Gastroesophageal sphincter (tissue), 4 donors: Measurements from ENCODE around the gene SPCS2. TPM values are rescaled to one million over a fixed set of nuclear protein-coding genes. Genes with fewer than 3 reads are reported as not detected.

Source experiments
- ATAC-seq: fragments of 150-250 bp; one replicate; pipeline ENCODE4 v1.9.1; 2016; ENCODE audit warnings: mild to moderate bottlenecking, moderate library complexity
- H3K27ac ChIP-seq, 4 donors: fragments of 200-600 bp; sonication (generic) in 3 of 4; 1 replicate in 3 of 4; 2 replicates in 1 of 4; pipeline ENCODE4 v1.5.1; 2016 to 2019
- H3K27me3 ChIP-seq: fragments of 200-600 bp; sonication (generic); one replicate; pipeline ENCODE4 v1.5.1; 2019
- H3K36me3 ChIP-seq, 2 donors: fragments of 200-600 bp; sonication (generic); one replicate each; pipeline ENCODE4 v1.5.1; 2019; ENCODE audit warnings: control low read depth in 1 of 2
- H3K4me1 ChIP-seq, 3 donors: fragments of 200-600 bp; sonication (generic); 1 replicate in 2 of 3; 2 replicates in 1 of 3; pipeline ENCODE4 v1.5.1; 2016 to 2019; ENCODE audit warnings: control low read depth in 2 of 3
- H3K4me3 ChIP-seq, 2 donors: fragments of 200-600 bp; sonication (generic); one replicate each; pipeline ENCODE4 v1.5.1; 2019; ENCODE audit warnings: mild to moderate bottlenecking in 1 of 2, moderate library complexity in 1 of 2
- H3K9me3 ChIP-seq, 3 donors: fragments of 200-600 bp; sonication (generic); one replicate each; pipeline ENCODE4 v1.5.1; 2017 to 2019; ENCODE audit warnings: control low read depth in 2 of 3
- EP300 ChIP-seq: sonication (generic); formaldehyde crosslinking; IDR thresholded peaks from one replicate; pipeline ENCODE4 v1.6.1; 2017; ENCODE audit warnings: antibody characterized with exemption, mild to moderate bottlenecking
- POLR2A ChIP-seq, 2 donors: fragments of 450-650 bp; IDR thresholded peaks; one replicate each; pipeline ENCODE4 v1.6.1; 2017; ENCODE audit warnings: antibody characterized with exemption in 2 of 2, mild to moderate bottlenecking in 2 of 2, moderate library complexity in 1 of 2
- POLR2AphosphoS5 ChIP-seq: sonication (generic); formaldehyde crosslinking; IDR thresholded peaks from one replicate; pipeline ENCODE4 v1.6.1; 2017; ENCODE audit warnings: antibody characterized with exemption
- WGBS, 2 donors: methylation state at CpG; one replicate each; pipeline ENCODE4 v1.1.5; 2018; ENCODE audit warnings: low coverage in 1 of 2; 5-methylcytosine and 5-hydroxymethylcytosine counted together
- total RNA-seq, 4 donors: library from RNA; depleted of rRNA; stranded (reverse); fragments of >200 nt; gene quantifications; one replicate each; pipeline ENCODE4 v1.1.0, GENCODE V29; 2016
- TF ChIP-seq, protein P1 (sequence below), 4 experiments: fragments of 200-600 bp in 2 of 4; fragments of 450-650 bp in 2 of 4; sonication (generic) in 1 of 4; IDR thresholded peaks; one replicate each; pipeline ENCODE4 v1.5.1; 2017 to 2019; ENCODE audit warnings: antibody characterized with exemption in 4 of 4, mild to moderate bottlenecking in 2 of 4, moderate library complexity in 2 of 4

Gene SPCS2
- total RNA-seq, 4 donors from 2014 or later, result 27.2 to 49.5 (median 37.0) TPM

DNA sequence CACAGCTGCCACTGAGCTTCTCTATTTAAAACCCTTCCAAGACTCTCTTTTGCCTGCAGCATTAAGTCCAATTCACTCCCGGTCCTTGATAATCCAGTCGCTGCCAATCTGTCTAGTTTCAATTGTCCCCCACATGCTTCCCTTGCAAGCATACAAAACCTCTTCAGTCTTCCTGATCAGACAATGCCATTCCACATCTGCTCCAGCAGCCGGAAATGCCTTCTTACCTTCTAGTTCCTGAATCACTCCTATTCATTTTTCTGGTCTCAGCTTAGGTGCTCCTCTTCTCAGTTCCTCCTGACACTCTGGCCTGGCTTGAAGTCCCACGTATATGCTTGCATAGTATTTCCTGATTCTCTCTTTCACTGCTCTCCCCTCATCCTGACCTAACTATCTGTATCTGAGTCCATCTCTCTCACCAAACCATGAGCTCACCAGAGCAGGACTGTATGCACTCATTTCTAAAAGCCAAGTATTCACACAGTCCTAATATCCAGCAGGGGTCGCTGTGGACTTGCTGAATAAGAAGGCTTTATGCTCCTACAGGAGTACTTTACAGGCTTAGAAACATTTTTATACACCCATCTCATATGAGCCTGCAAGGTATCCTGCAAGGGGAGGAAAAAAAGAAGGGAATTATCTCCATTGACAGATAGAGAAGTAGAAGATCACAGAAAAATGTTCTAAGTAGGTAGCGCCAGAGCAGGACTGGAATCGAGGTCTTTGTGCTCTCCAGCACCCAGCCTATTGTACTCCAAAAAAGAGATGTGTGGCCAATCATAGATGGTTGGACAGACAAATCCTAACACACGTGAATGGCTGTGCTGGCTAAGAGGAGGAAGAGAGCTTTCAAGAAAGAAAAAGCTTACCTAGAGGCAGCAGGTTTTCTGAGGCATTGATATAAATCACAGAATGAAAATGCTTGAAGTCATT is 19.4 kb upstream of the SPCS2 start:
- no peaks in the 10 kb centered on the region for H3K27me3 ChIP-seq
- H3K9me3 ChIP-seq, result no peaks in the 10 kb centered on the region
- TF ChIP-seq, protein P1, sequence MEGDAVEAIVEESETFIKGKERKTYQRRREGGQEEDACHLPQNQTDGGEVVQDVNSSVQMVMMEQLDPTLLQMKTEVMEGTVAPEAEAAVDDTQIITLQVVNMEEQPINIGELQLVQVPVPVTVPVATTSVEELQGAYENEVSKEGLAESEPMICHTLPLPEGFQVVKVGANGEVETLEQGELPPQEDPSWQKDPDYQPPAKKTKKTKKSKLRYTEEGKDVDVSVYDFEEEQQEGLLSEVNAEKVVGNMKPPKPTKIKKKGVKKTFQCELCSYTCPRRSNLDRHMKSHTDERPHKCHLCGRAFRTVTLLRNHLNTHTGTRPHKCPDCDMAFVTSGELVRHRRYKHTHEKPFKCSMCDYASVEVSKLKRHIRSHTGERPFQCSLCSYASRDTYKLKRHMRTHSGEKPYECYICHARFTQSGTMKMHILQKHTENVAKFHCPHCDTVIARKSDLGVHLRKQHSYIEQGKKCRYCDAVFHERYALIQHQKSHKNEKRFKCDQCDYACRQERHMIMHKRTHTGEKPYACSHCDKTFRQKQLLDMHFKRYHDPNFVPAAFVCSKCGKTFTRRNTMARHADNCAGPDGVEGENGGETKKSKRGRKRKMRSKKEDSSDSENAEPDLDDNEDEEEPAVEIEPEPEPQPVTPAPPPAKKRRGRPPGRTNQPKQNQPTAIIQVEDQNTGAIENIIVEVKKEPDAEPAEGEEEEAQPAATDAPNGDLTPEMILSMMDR (IDR thresholded peaks at IDR 0.05), result peak; percentile 71 to 86 (median 79)
- no peak for TF ChIP-seq POLR2A (IDR thresholded peaks at IDR 0.05)
- no peak overlapping the region for H3K27ac ChIP-seq
- H3K4me3 ChIP-seq, result no peak overlapping the region
- ATAC-seq, result peak; percentile 79
- H3K36me3 ChIP-seq, result peaks cover 0 to 75% of the 10 kb centered on the region in 2 donors
- H3K4me1 ChIP-seq, result no peaks in the 10 kb centered on the region
- 45 to 57% methylated on average over 7 to 8 of the region's 8 CpGs for WGBS, 2 donors

DNA sequence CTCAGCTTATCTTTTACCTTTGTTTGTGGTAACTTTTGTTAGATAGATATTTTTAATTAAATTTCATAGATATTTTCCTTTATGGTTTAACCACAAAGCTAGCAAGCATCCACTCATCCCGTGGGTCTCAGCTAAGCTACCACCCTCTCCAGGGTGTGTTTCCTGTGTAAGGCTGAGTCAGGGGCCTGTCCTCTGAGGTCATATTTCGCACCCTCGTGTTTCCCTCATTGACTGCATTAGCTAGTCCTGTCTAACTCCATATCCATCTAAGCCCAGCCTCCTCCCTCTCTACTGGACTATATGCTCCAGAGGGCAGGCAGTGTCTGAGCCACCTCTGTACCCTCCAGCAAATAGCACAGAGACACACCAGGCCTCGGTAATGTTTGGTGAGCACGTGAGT is 16.9 kb upstream of the SPCS2 start:
- Histone ChIP-seq H3K27me3 (no peaks in the 10 kb centered on the region), H3K36me3 (peaks cover 0 to 88% of the 10 kb centered on the region in 2 donors), H3K27ac (no peak overlapping the region), H3K9me3 (no peaks in the 10 kb centered on the region), H3K4me1 (peaks cover 0 to 7% (median 0%) of the 10 kb centered on the region in 3 donors), H3K4me3 (no peak overlapping the region)
- ATAC-seq, result no peak
- WGBS, 2 donors, result 51 to 57% methylated on average over 1 to 3 of the region's 5 CpGs
- no peak for TF ChIP-seq POLR2AphosphoS5
- TF ChIP-seq, protein P1 (IDR thresholded peaks at IDR 0.05), result no peak
- TF ChIP-seq POLR2A (IDR thresholded peaks at IDR 0.05), result no peak
- no peak for TF ChIP-seq EP300

DNA sequence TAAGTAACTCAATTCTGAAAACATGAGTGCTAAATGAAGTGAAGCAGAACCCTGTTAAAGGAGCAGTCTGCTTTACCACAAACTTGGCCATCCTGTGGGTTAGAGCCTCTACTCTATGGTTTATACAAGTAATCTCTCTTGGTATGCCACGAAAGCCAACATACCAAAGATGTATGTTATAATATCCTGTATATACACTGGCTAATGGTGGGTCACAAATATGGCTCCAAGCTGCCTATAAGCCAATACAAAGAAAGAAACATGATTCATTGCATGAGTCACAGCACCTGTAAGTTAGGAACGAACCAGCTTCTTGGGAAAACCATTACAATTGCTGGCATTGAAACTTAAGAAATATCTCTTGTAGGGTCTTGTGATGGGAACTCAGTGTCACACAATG is 16.3 kb upstream of the SPCS2 start:
- Histone ChIP-seq H3K4me1 (peaks cover 0 to 7% (median 0%) of the 10 kb centered on the region in 3 donors), H3K27me3 (no peaks in the 10 kb centered on the region), H3K27ac (no peak overlapping the region), H3K36me3 (peaks cover 0 to 83% of the 10 kb centered on the region in 2 donors), H3K4me3 (no peak overlapping the region), H3K9me3 (no peaks in the 10 kb centered on the region)
- TF ChIP-seq, protein P1 (IDR thresholded peaks at IDR 0.05), result no peak
- TF ChIP-seq POLR2A (IDR thresholded peaks at IDR 0.05), result no peak
- ATAC-seq, result no peak
- WGBS, 2 donors, result 63 to 90% methylated on average over 2 of the region's 2 CpGs

DNA sequence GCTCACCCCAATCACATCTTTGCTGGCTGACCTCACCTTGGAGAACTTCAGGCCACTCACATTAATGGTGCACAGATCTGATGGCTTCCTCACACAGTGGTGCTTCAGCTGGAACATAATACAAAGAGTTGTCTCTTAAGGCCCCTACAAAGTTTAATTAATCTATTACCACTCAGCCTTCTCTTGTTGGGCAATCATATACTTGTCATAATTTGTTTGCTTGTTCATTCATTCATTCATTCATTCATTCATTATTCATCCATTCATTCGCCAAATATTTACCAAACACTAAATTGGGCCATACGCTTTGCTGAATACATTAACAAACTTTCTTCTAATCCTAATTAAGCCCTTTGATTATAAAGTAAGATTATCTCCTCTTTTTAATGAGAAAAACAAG is 15.3 kb upstream of the SPCS2 start:
- H3K27ac ChIP-seq, result no peak overlapping the region
- ATAC-seq, result no peak
- TF ChIP-seq, protein P1 (IDR thresholded peaks at IDR 0.05), result no peak
- TF ChIP-seq EP300, result no peak
- TF ChIP-seq POLR2AphosphoS5, result no peak
- TF ChIP-seq POLR2A (IDR thresholded peaks at IDR 0.05), result no peak
- H3K36me3 ChIP-seq, result peaks cover 0 to 82% of the 10 kb centered on the region in 2 donors
- peaks cover 0 to 7% (median 0%) of the 10 kb centered on the region in 3 donors for H3K4me1 ChIP-seq
- no peaks in the 10 kb centered on the region for H3K9me3 ChIP-seq
- no peaks in the 10 kb centered on the region for H3K27me3 ChIP-seq
- H3K4me3 ChIP-seq, result no peak overlapping the region
- WGBS, 2 donors, result 95 to 98% methylated on average over 2 of the region's 2 CpGs

DNA sequence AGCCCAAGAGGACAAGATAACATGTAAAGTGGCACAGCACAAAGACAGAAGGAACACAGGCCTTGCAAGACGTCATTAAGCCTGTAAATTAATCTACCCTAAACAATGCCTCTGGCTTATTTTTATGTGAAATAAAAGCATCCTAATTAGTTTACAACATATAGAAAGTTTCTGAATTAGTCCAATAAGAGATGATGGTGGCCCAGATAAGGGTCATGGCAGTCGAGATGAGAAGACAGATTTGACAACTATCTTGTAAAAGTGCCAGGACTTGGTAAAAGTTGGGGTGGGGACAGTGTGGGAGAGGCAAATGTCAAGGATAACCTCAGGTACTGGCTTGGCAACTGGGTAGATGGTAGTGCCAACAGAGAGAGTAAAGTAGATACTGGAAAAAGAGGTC is 13.8 kb upstream of the SPCS2 start:
- no peaks in the 10 kb centered on the region for H3K9me3 ChIP-seq
- ATAC-seq, result no peak
- 73 to 75% methylated on average over 2 of the region's 2 CpGs for WGBS, 2 donors
- no peaks in the 10 kb centered on the region for H3K27me3 ChIP-seq
- H3K36me3 ChIP-seq, result peaks cover 0 to 91% of the 10 kb centered on the region in 2 donors
- TF ChIP-seq, protein P1 (IDR thresholded peaks at IDR 0.05), result no peak
- TF ChIP-seq POLR2A (IDR thresholded peaks at IDR 0.05) (no peak), EP300 (no peak), POLR2AphosphoS5 (no peak)
- no peak overlapping the region for H3K27ac ChIP-seq
- peaks cover 0 to 7% (median 0%) of the 10 kb centered on the region in 3 donors for H3K4me1 ChIP-seq
- no peak overlapping the region for H3K4me3 ChIP-seq
